Suprapubic skin (tissue), 3 donors: Measurements from ENCODE around the gene SH2D1A.

ENCODE experiments used
- CTCF ChIP-seq, 2 donors: fragments of 200-600 bp in 1 of 2; fragments of 450-650 bp in 1 of 2; sonication (generic) in 1 of 2; IDR thresholded peaks; one replicate each; pipeline ENCODE4 v1.5.1; 2016 to 2019; ENCODE audit warnings: antibody characterized with exemption in 2 of 2, mild to moderate bottlenecking in 1 of 2, moderate library complexity in 1 of 2
- POLR2A ChIP-seq, 2 donors: fragments of 450-650 bp; IDR thresholded peaks; one replicate each; pipeline ENCODE4 v1.6.1; 2017; ENCODE audit warnings: antibody characterized with exemption in 2 of 2, mild to moderate bottlenecking in 2 of 2, moderate library complexity in 2 of 2

DNA sequence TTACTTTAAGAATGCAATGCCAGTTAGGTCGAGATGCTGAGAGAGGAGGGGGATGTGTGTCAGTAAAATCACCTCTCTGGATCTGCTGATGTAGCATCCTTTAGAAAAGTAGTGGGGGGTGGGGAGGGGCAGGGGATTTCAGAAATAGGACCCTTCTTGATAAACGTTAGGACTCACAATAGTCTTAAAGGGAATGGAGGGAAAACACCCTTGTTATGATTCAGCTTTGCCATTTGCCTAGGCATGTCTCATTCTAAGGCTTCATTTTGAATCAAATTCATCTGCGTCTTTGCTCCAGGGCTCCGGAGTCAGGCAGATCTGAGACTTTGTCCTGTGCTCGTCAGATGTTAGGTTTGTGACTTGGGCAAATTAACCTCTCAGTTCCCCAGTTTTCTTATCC is 879 bp downstream of the SH2D1A start:
- TF ChIP-seq CTCF (IDR thresholded peaks at IDR 0.05): no peak
- no peak for TF ChIP-seq POLR2A (IDR thresholded peaks at IDR 0.05)
